ENCODE data around the gene IFNA5.

IFNA5 gene

DNA sequence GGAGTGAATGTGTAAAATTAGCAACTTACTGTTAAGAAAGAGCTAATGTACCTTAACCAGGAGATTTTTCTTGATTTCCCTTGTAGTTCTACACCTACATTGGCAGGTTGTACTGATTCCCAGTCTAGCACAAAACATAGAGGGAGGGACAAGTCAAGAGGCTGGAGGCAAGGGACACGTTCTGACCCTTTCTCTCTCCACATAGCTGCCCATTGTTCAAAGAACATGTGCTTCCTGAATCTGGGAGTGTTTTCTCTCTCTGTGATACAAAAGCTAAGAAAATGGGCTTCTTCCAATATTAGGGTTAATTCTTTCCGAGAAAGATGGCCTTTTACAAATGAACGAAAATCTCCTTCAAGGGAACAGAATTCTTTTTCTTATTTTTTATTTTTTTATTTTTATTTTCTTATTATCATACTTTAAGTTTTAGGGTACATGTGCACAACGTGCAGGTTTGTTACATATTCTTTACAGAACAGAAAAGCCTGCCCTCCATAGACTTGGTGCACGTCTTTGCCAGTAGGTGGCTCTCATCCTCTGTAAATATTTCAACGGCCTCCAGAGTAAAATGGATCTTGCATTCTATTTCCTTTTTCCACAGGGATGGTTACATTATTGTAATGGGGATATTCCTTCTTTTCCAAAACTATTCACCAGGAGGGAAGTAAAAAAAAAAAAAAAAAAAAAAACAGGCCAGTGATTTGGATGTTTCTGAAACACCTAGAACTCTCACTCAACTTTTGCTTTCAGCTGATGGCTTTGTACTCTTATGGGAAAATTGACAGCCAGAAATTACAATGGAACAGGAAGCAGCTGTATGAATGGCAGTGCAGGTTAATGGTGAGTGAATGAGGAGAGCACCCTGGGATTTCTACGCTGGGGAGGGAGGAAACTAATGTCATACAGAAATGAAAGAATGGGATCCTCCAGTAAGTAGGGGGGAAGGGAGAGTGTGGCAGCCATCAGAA lies 13.1 kb upstream of the IFNA5 start:
- TF ChIP-seq, protein P1, sequence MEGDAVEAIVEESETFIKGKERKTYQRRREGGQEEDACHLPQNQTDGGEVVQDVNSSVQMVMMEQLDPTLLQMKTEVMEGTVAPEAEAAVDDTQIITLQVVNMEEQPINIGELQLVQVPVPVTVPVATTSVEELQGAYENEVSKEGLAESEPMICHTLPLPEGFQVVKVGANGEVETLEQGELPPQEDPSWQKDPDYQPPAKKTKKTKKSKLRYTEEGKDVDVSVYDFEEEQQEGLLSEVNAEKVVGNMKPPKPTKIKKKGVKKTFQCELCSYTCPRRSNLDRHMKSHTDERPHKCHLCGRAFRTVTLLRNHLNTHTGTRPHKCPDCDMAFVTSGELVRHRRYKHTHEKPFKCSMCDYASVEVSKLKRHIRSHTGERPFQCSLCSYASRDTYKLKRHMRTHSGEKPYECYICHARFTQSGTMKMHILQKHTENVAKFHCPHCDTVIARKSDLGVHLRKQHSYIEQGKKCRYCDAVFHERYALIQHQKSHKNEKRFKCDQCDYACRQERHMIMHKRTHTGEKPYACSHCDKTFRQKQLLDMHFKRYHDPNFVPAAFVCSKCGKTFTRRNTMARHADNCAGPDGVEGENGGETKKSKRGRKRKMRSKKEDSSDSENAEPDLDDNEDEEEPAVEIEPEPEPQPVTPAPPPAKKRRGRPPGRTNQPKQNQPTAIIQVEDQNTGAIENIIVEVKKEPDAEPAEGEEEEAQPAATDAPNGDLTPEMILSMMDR (IDR thresholded peaks at IDR 0.05; ENCODE audit: control insufficient read depth, extremely low read depth, insufficient read depth): peak; percentile 74
- H3K4me3 ChIP-seq (ENCODE audit: low read depth, low read length): no peak overlapping the region
- no peak for DNase-seq (ENCODE audit: low read depth)

DNA sequence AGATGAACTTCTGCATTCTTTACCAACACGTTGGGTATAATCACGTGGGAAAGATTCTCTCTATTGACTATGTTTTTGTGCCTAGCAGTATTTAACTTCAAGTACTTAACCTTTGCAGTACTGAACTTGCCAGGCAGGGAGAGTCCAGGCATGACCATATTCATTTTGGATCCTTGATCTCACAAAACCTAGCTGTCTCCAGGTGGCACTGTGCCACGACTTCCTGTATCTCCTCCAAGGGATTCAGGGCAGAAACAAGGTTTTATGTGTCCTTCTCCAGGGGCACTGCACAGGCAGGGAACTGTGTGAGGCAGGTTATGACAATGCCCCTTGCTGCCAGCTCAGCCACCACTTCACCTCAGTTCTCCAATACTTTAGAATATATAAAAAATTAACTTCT lies 11.7 kb upstream of the IFNA5 start:
- TF ChIP-seq, protein P1 (IDR thresholded peaks at IDR 0.05; ENCODE audit: control insufficient read depth, extremely low read depth, insufficient read depth): no peak; the same call in 1 of the 2 replicates
- no peak for DNase-seq (ENCODE audit: low read depth)

DNA sequence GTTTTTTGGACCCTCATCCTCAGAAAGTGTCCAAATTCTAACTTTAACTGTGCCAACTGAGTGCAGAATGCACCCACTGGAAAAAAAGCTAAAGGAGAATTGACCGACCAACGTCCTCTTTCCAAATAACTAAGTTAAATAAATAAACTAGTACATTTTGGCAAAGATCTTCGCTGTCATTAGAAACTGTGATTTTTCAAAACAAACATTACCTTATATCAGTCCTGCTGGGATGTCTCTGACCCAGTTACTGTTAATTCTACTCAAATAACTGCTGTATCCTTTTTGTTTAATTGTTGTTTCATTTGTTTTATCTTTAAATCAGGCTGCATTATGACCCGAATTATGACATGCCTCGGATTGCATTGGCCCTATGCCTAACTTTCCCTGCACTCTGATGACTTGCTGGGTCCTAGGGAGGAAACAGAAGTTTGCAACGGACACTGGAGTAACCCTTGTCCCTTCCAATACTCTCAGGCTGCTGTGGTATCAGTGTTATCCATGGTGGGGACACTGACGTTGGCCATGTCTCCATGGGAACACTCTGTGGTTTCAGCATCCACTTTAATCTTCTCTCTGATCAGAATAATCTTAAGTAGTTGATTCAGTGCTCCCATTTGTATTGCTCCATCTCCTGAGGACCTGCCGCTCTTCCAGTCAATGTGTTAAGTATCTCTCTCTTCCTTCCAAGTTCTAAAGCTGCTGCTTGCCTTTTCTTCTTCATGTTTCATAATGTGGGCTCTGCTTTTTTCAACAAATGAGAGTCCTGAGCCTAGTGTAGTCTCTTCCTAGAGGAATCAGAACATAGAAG lies 11.1 kb upstream of the IFNA5 start:
- peak; percentile 62 for DNase-seq (ENCODE audit: low read depth)
- TF ChIP-seq, protein P1 (IDR thresholded peaks at IDR 0.05; ENCODE audit: control insufficient read depth, extremely low read depth, insufficient read depth): no peak
- H3K4me3 ChIP-seq (ENCODE audit: low read depth, low read length): no peak overlapping the region

More for the DNA sequence above, 11.7 kb upstream of the IFNA5 start:
- H3K4me3 ChIP-seq (ENCODE audit: low read depth, low read length): no peak overlapping the region

DNA sequence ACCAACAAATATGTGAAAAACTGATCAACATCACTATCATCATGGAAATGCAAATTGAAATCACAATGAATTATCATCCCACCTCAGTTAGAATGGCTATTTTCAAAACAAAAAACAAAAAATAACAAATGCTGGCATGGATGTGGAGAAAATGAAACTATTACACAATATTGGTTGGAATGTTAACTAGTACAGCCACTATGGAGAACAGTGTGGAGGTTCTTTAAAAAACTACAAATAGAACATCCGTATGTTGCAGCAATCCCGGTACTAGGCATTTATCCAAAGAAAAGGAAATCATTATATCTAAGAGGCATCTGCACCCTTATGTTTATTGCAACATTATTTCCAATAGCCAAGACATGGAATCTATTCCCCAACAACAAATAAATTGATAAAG lies 9.0 kb upstream of the IFNA5 start:
- no peak overlapping the region for H3K4me3 ChIP-seq (ENCODE audit: low read depth, low read length)
- DNase-seq (ENCODE audit: low read depth): no peak
- TF ChIP-seq, protein P1 (IDR thresholded peaks at IDR 0.05; ENCODE audit: control insufficient read depth, extremely low read depth, insufficient read depth): no peak

DNA sequence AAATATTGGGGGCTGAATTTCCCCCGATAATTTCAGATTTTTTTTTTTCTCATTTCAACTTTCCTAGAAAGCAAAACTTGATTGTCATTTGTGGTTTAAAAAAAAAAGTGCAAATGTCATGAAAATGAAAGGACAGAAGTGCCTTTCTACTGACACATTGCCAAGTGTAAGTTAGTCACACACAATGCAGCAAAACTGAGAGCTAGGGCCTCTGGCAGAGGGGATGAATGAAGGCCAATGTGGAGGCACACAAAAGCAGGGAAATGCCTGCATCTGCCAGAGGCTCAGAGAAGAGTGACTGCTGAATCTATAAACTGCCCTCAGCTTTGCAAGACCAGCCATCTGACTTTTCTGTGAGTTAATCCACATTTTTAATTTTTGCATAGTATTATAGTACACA lies 6.8 kb upstream of the IFNA5 start:
- TF ChIP-seq, protein P1 (IDR thresholded peaks at IDR 0.05; ENCODE audit: control insufficient read depth, extremely low read depth, insufficient read depth): no peak
- H3K4me3 ChIP-seq (ENCODE audit: low read depth, low read length): no peak overlapping the region
- no peak for DNase-seq (ENCODE audit: low read depth)

DNA sequence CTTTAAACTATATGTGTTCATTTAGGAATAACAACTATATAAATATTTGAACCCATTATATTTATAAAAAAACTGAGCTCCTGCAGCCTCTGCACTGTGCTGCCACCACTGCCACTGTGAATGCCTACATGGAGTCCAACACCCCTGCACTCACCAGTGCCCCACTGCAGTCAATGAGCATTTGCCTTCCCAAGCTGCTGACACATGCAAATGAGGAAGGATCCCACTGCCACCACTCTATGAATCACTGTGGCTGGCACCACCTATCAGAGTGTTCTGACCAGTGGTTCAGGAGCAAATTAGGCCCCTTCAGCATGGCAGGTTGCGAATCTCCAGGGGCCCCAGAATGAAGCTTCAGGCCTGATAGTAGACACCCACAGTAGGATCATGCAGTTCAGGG lies 9.1 kb downstream of the IFNA5 start:
- TF ChIP-seq, protein P1 (IDR thresholded peaks at IDR 0.05; ENCODE audit: control insufficient read depth, extremely low read depth, insufficient read depth): no peak
- H3K4me3 ChIP-seq (ENCODE audit: low read depth, low read length): no peak overlapping the region
- DNase-seq (ENCODE audit: low read depth): no peak
